IMR-90 (cell line): ENCODE results near the gene CDCP1.
"Not testable (repeated sequence)": the region's sequence is repeated elsewhere in the genome, so short reads cannot be mapped to it uniquely, and the experiment has no call there.

Source experiments
- BHLHE40 ChIP-seq: fragments of 150-350 bp; IDR thresholded peaks from 2 replicates; pipeline ENCODE4 v1.6.1; 2016; ENCODE audit warnings: mild to moderate bottlenecking, low read depth, low read length
- CEBPB ChIP-seq: IDR thresholded peaks from 2 replicates; pipeline ENCODE4 v1.6.1; 2012; ENCODE audit warnings: low read depth, low read length, improper control_type of control experiment
- CHD1 ChIP-seq: IDR thresholded peaks from 2 replicates; pipeline ENCODE4 v1.6.1; 2012; ENCODE audit warnings: low read depth, low read length, improper control_type of control experiment
- FOS ChIP-seq: fragments of 150-350 bp; IDR thresholded peaks from 2 replicates; pipeline ENCODE4 v1.6.1; 2016; ENCODE audit warnings: low read depth, low read length
- MAFK ChIP-seq: IDR thresholded peaks from 2 replicates; pipeline ENCODE4 v1.6.1; 2012; ENCODE audit warnings: low read depth, low read length, improper control_type of control experiment
- MAZ ChIP-seq: IDR thresholded peaks from 2 replicates; pipeline ENCODE4 v1.6.1; 2012; ENCODE audit warnings: low read depth, mild to moderate bottlenecking, low read length, improper control_type of control experiment, moderate library complexity, borderline replicate concordance
- MXI1 ChIP-seq: IDR thresholded peaks from 2 replicates; pipeline ENCODE4 v1.6.1; 2012; ENCODE audit warnings: low read depth, mild to moderate bottlenecking, low read length, moderate library complexity, borderline replicate concordance
- POLR2A ChIP-seq: IDR thresholded peaks from 2 replicates; pipeline ENCODE4 v1.6.1; 2012; ENCODE audit warnings: mild to moderate bottlenecking, low read depth, low read length
- RAD21 ChIP-seq: IDR thresholded peaks from 2 replicates; pipeline ENCODE4 v1.6.1; 2012; ENCODE audit warnings: low read length, improper control_type of control experiment
- RFX5 ChIP-seq: IDR thresholded peaks from 2 replicates; pipeline ENCODE4 v1.8.0; 2012; ENCODE audit warnings: low read depth, mild to moderate bottlenecking, low read length, moderate library complexity
- SMC3 ChIP-seq: fragments of 150-350 bp; IDR thresholded peaks from 2 replicates; pipeline ENCODE4 v1.6.1; 2016; ENCODE audit warnings: low read depth, mild to moderate bottlenecking, antibody characterized with exemption, low read length, moderate library complexity
- TF ChIP-seq, protein P1 (sequence below): conservative IDR thresholded peaks from 2 replicates; pipeline ENCODE4 v1.5.1; 2012; ENCODE audit warnings: mild to moderate bottlenecking, low read depth, low read length, improper control_type of control experiment

GRCh38 chr3:45053805-45054195, 92.4 kb downstream of the CDCP1 start:
- TF ChIP-seq, protein P1, sequence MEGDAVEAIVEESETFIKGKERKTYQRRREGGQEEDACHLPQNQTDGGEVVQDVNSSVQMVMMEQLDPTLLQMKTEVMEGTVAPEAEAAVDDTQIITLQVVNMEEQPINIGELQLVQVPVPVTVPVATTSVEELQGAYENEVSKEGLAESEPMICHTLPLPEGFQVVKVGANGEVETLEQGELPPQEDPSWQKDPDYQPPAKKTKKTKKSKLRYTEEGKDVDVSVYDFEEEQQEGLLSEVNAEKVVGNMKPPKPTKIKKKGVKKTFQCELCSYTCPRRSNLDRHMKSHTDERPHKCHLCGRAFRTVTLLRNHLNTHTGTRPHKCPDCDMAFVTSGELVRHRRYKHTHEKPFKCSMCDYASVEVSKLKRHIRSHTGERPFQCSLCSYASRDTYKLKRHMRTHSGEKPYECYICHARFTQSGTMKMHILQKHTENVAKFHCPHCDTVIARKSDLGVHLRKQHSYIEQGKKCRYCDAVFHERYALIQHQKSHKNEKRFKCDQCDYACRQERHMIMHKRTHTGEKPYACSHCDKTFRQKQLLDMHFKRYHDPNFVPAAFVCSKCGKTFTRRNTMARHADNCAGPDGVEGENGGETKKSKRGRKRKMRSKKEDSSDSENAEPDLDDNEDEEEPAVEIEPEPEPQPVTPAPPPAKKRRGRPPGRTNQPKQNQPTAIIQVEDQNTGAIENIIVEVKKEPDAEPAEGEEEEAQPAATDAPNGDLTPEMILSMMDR, result not testable (repeated sequence)
- not testable (repeated sequence) for TF ChIP-seq POLR2A, RAD21, BHLHE40, CHD1, FOS, MXI1, RFX5, MAZ, SMC3, MAFK, CEBPB
